HepG2 (cell line): ENCODE measurements around the gene SPI1.

Experiments
- EHMT2 ChIP-seq: fragments of 200-600 bp; sonication (generic); IDR thresholded peaks from 2 replicates; pipeline ENCODE4 v1.7.0; 2017; ENCODE audit warnings: antibody characterized with exemption, low read depth, low read length, borderline replicate concordance
- EZH2 ChIP-seq: conservative IDR thresholded peaks from 2 replicates; pipeline ENCODE4 v1.6.1; 2012; ENCODE audit warnings: mild to moderate bottlenecking, low read depth, low read length, moderate library complexity
- POLR2AphosphoS5 ChIP-seq: IDR thresholded peaks from 2 replicates; pipeline ENCODE4 v1.6.1; 2012; ENCODE audit warnings: low read depth, low read length
- ZFP36 ChIP-seq: fragments of 150-350 bp; IDR thresholded peaks from 2 replicates; pipeline ENCODE4 v1.6.1; 2018; ENCODE audit warnings: borderline replicate concordance, low read length, low read depth; ENCODE audit not compliant: partially characterized antibody
- ZNF383 ChIP-seq: sonication (generic); formaldehyde crosslinking; IDR thresholded peaks from 2 replicates; pipeline ENCODE4 v1.4.0; 2020; ENCODE audit warnings: missing genetic modification reagents, mild to moderate bottlenecking, borderline replicate concordance
- ZNF839 ChIP-seq: sonication (generic); formaldehyde crosslinking; IDR thresholded peaks from 2 replicates; pipeline ENCODE4 v1.4.0; 2020; ENCODE audit warnings: missing genetic modification reagents, mild to moderate bottlenecking, borderline replicate concordance
- TF ChIP-seq, protein P1 (sequence below): sonication (generic); formaldehyde crosslinking; IDR thresholded peaks from 2 replicates; pipeline ENCODE4 v1.4.0; 2020; ENCODE audit warnings: missing genetic modification reagents
- TF ChIP-seq, protein P2 (sequence below): sonication (generic); formaldehyde crosslinking; IDR thresholded peaks from 2 replicates; pipeline ENCODE4 v1.9.0; 2022; ENCODE audit warnings: missing genetic modification reagents, mild to moderate bottlenecking, borderline replicate concordance
- TF ChIP-seq, protein P3 (sequence below): sonication (generic); formaldehyde crosslinking; IDR thresholded peaks from 2 replicates; pipeline ENCODE4 v1.8.1; 2023; ENCODE audit warnings: missing genetic modification reagents, inconsistent platforms, borderline replicate concordance
- TF ChIP-seq, protein P4 (sequence below): sonication (generic); formaldehyde crosslinking; IDR thresholded peaks from 2 replicates; pipeline ENCODE4 v1.5.0; 2020; ENCODE audit warnings: mild to moderate bottlenecking, missing genetic modification reagents, moderate library complexity
- TF ChIP-seq, protein P5 (sequence below), 2 experiments: sonication (generic) in 1 of 2; formaldehyde crosslinking in 1 of 2; IDR thresholded peaks; 2 replicates each; pipeline versions ENCODE4 v1.4.0 to v1.6.1; 2018 to 2020; ENCODE audit warnings: missing genetic modification reagents in 2 of 2, borderline replicate concordance in 1 of 2, low read depth in 1 of 2, mild to moderate bottlenecking in 1 of 2, missing biosample characterization in 1 of 2
- TF ChIP-seq, protein P6 (sequence below): sonication (generic); formaldehyde crosslinking; IDR thresholded peaks from 2 replicates; pipeline ENCODE4 v1.4.0; 2020; ENCODE audit warnings: mild to moderate bottlenecking, low read depth, missing genetic modification reagents
- TF ChIP-seq, protein P7 (sequence below): sonication (generic); formaldehyde crosslinking; IDR thresholded peaks from 2 replicates; pipeline ENCODE4 v1.5.0; 2020; ENCODE audit warnings: missing genetic modification reagents

DNA sequence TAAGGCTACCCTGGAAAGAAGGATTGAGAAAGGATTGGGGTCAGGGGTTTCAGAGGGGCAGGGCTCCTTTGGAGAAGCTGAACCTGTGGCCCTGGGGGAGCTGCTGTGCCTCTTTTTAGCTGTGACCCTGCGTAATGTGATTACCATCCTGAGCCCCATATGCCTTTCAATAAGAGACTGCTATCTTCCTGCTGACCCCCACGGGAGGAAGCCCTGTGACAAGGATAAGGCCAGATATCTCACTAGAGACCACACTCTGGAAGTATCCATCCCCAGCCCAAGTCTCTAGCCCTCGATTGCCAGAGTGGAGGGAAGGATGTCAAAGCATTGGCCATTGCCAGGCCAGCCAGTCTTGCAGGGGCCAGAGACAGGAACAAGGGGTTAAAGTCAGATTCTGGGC is 25.2 kb upstream of the SPI1 start:
- TF ChIP-seq, protein P1, sequence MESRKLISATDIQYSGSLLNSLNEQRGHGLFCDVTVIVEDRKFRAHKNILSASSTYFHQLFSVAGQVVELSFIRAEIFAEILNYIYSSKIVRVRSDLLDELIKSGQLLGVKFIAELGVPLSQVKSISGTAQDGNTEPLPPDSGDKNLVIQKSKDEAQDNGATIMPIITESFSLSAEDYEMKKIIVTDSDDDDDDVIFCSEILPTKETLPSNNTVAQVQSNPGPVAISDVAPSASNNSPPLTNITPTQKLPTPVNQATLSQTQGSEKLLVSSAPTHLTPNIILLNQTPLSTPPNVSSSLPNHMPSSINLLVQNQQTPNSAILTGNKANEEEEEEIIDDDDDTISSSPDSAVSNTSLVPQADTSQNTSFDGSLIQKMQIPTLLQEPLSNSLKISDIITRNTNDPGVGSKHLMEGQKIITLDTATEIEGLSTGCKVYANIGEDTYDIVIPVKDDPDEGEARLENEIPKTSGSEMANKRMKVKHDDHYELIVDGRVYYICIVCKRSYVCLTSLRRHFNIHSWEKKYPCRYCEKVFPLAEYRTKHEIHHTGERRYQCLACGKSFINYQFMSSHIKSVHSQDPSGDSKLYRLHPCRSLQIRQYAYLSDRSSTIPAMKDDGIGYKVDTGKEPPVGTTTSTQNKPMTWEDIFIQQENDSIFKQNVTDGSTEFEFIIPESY (CRISPR knock-in tag) = no peak
- TF ChIP-seq ZFP36 = no peak
- TF ChIP-seq EZH2 = no peak
- TF ChIP-seq, protein P2, sequence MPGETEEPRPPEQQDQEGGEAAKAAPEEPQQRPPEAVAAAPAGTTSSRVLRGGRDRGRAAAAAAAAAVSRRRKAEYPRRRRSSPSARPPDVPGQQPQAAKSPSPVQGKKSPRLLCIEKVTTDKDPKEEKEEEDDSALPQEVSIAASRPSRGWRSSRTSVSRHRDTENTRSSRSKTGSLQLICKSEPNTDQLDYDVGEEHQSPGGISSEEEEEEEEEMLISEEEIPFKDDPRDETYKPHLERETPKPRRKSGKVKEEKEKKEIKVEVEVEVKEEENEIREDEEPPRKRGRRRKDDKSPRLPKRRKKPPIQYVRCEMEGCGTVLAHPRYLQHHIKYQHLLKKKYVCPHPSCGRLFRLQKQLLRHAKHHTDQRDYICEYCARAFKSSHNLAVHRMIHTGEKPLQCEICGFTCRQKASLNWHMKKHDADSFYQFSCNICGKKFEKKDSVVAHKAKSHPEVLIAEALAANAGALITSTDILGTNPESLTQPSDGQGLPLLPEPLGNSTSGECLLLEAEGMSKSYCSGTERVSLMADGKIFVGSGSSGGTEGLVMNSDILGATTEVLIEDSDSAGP (CRISPR knock-in tag) = no peak
- TF ChIP-seq, protein P3, sequence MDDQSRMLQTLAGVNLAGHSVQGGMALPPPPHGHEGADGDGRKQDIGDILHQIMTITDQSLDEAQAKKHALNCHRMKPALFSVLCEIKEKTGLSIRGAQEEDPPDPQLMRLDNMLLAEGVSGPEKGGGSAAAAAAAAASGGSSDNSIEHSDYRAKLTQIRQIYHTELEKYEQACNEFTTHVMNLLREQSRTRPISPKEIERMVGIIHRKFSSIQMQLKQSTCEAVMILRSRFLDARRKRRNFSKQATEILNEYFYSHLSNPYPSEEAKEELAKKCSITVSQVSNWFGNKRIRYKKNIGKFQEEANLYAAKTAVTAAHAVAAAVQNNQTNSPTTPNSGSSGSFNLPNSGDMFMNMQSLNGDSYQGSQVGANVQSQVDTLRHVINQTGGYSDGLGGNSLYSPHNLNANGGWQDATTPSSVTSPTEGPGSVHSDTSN (CRISPR knock-in tag) = no peak
- TF ChIP-seq, protein P4, sequence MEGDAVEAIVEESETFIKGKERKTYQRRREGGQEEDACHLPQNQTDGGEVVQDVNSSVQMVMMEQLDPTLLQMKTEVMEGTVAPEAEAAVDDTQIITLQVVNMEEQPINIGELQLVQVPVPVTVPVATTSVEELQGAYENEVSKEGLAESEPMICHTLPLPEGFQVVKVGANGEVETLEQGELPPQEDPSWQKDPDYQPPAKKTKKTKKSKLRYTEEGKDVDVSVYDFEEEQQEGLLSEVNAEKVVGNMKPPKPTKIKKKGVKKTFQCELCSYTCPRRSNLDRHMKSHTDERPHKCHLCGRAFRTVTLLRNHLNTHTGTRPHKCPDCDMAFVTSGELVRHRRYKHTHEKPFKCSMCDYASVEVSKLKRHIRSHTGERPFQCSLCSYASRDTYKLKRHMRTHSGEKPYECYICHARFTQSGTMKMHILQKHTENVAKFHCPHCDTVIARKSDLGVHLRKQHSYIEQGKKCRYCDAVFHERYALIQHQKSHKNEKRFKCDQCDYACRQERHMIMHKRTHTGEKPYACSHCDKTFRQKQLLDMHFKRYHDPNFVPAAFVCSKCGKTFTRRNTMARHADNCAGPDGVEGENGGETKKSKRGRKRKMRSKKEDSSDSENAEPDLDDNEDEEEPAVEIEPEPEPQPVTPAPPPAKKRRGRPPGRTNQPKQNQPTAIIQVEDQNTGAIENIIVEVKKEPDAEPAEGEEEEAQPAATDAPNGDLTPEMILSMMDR (CRISPR knock-in tag) = no peak
- TF ChIP-seq, protein P5, sequence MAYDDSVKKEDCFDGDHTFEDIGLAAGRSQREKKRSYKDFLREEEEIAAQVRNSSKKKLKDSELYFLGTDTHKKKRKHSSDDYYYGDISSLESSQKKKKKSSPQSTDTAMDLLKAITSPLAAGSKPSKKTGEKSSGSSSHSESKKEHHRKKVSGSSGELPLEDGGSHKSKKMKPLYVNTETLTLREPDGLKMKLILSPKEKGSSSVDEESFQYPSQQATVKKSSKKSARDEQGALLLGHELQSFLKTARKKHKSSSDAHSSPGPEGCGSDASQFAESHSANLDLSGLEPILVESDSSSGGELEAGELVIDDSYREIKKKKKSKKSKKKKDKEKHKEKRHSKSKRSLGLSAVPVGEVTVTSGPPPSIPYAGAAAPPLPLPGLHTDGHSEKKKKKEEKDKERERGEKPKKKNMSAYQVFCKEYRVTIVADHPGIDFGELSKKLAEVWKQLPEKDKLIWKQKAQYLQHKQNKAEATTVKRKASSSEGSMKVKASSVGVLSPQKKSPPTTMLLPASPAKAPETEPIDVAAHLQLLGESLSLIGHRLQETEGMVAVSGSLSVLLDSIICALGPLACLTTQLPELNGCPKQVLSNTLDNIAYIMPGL (CRISPR knock-in tag; IDR thresholded peaks at IDR 0.05; ENCODE audit: borderline replicate concordance in 1 of 2, low read depth in 1 of 2) = no peak
- no peak for TF ChIP-seq POLR2AphosphoS5
- TF ChIP-seq, protein P6, sequence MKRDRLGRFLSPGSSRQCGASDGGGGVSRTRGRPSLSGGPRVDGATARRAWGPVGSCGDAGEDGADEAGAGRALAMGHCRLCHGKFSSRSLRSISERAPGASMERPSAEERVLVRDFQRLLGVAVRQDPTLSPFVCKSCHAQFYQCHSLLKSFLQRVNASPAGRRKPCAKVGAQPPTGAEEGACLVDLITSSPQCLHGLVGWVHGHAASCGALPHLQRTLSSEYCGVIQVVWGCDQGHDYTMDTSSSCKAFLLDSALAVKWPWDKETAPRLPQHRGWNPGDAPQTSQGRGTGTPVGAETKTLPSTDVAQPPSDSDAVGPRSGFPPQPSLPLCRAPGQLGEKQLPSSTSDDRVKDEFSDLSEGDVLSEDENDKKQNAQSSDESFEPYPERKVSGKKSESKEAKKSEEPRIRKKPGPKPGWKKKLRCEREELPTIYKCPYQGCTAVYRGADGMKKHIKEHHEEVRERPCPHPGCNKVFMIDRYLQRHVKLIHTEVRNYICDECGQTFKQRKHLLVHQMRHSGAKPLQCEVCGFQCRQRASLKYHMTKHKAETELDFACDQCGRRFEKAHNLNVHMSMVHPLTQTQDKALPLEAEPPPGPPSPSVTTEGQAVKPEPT (CRISPR knock-in tag) = no peak
- no peak for TF ChIP-seq EHMT2
- no peak for TF ChIP-seq ZNF383
- no peak for TF ChIP-seq ZNF839
- TF ChIP-seq, protein P7, sequence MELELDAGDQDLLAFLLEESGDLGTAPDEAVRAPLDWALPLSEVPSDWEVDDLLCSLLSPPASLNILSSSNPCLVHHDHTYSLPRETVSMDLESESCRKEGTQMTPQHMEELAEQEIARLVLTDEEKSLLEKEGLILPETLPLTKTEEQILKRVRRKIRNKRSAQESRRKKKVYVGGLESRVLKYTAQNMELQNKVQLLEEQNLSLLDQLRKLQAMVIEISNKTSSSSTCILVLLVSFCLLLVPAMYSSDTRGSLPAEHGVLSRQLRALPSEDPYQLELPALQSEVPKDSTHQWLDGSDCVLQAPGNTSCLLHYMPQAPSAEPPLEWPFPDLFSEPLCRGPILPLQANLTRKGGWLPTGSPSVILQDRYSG (CRISPR knock-in tag) = no peak
